GM13977 (cell line): ENCODE results near the gene HEXA.
"Not testable (repeated sequence)": the region's sequence is repeated elsewhere in the genome, so short reads cannot be mapped to it uniquely, and the experiment has no call there.

Experiments used
- DNase-seq: peaks from one replicate; pipeline ENCODE4 v3.0.0; 2012; ENCODE audit warnings: low spot score
- CTCF ChIP-seq: IDR thresholded peaks from 2 replicates; pipeline ENCODE4 v1.5.1; 2012; ENCODE audit warnings: mild to moderate bottlenecking, control low read depth; ENCODE audit not compliant: insufficient read depth; ENCODE audit errors: extremely low read depth, missing control alignments
- in situ Hi-C: fragments of 300-500 bp; cut with MboI; formaldehyde crosslinking; loops from one replicate; pipeline ENCODE4 v1.12.0; 2022; ENCODE audit warnings: low sequenced_read_pairs, low pct_unique_long_range_greater_than_20kb, mixed read lengths, inconsistent platforms; ENCODE audit not compliant: unreplicated experiment

The HEXA gene

DNA sequence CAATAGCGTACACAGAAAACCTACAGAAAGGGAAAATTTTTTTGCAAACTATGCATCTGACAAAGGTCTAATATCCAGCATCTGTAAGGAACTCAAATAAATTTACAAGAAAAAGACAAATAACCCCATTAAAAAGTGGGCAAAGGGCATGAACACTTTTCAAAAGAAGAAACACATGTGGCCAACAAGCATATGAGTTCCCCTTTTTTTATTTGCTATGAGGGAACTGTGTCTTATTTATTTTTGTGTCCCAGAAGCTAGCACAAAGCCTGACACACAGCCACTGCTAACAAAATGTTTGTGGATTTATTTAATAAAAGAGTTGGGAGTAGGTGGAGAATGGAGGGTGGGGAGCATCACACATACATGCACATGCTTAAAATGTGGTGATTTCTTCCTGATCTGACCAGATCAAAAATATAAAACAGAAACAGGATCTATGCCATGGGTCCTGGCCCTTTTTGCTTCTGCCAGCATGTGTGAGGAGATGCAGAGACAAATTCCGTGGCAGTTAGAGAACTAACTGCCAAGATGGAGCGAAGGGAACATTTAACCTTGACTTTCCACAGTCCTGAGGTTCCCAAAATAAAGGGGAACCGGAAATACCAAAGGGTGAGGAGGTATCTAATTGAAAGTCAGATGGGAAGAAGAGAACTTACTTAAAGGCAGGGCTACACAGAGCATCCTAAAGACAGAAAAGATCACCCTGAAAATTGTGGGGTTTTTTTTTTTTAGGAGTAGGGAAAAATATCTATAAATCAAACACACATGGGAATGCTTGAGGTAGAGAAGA is 22.2 kb upstream of the HEXA start, which contains the start of gene TMEM202:
Gene TMEM202 (plus strand): TSS at position 510 of the 793 bp plus-strand sequence. CDS start 22 bp downstream, at position 532.
- TF ChIP-seq CTCF = no peak
- in situ Hi-C loops = no loop called here
- no peak for DNase-seq

DNA sequence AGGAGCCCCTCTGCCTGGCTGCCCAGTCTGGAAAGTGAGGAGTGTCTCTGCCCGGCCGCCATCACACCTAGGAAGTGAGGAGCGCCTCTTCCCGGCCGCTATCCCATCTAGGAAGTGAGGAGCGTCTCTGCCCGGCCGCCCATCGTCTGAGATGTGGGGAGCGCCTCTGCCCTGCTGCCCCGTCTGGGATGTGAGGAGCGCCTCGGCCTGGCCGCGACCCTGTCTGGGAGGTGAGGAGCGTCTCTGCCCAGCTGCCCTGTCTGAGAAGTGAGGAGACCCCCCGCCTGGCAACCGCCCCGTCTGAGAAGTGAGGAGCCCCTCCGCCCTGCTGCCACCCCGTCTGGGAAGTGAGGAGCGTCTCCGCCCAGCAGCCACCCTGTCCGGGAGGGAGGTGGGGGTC is 20.5 kb upstream of the HEXA start:
- DNase-seq, in situ Hi-C loops: not testable (repeated sequence)

DNA sequence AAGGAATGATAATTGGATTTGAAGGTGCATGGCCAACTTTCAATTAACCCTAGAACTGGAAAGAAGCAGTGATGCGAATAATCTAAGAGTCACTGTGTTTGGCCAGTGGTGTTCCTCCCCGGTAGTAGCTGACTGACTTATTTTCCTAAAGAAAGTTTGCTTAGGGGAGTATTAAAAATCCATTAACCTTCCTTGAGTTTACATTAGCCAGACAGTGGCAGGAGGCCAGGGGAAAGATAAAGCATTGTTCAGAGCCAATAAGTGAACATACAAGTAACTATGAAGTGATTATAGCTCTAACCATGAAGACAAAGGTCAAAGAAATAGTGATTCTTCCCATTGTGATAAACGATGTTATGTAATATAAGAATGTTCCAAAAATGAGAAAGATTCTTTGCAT is 13.4 kb upstream of the HEXA start:
- TF ChIP-seq CTCF = no peak
- DNase-seq = no peak
- in situ Hi-C loops = no loop called here

DNA sequence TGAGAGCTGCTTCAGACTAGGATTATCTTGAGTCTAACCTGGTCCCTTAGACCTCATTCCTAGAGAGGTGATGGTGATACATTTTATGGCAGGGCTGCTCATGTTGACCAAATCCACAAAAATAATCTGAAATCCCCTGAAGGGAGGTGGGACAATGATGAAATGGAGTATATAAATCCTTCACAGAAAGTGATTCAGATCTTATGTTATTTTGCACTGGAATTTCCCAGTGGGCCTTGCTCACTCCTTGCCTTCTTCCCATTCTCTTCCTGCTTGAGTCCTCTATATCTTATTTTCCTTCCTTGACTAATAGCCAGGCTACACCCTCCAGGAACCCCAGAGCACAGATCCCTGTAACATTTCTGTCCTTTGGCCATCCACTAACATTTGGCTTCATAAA is 11.9 kb upstream of the HEXA start:
- no peak for TF ChIP-seq CTCF
- in situ Hi-C loops = no loop called here
- no peak for DNase-seq

- no peak for TF ChIP-seq CTCF
- DNase-seq = no peak
- in situ Hi-C loops = no loop called here
Observed at GRCh38 chr15:72382146-72382545, 6.3 kb upstream of the HEXA start.

- TF ChIP-seq CTCF = no peak
- in situ Hi-C loops = no loop called here
Observed at GRCh38 chr15:72380743-72381142, 4.9 kb upstream of the HEXA start.

DNA sequence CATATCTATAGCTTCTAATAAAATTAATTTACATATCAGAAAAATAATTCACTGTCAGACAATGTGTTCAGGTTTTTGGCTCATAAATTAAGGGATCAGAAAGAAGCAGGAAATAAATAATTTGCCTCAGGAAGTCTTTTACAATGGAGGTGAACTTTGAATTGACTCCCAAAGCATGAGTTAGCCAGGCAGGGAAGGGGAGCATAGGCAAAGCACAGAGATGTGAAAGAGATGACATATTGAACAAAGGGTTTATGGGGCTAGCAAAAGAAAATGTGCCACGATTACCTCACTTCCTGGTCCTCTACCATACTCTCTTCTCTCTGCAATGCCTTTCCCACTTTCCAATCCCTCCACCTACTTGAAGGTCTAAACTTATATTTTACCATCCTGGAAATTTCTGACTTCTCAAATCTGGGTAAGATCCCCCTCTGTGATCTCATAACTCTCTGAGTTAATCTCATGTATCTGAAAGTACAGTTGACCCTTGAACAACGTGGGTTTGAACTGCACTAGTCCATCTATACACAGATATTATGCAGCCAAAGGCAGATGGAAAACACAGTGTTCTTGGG is 4.1 kb upstream of the HEXA start:
- TF ChIP-seq CTCF = no peak
- DNase-seq = no peak
- in situ Hi-C loops = no loop called here

More at GRCh38 chr15:72380743-72381142, 4.9 kb upstream of the HEXA start:
- DNase-seq = no peak

- in situ Hi-C loops, DNase-seq: not testable (repeated sequence)
Observed at GRCh38 chr15:72379106-72379505, 3.3 kb upstream of the HEXA start.
